HAP-1 (cell line): ENCODE data around the gene GRIA2.
"Not testable (repeated sequence)": the region's sequence is repeated elsewhere in the genome, so short reads cannot be mapped to it uniquely, and the experiment has no call there.

Source experiments
- DNase-seq, 2 experiments: peaks; one replicate each; pipeline ENCODE4 v3.0.0-alpha.2; 2016 to 2020; ENCODE audit warnings: low spot score in 2 of 2
- H3K27me3 ChIP-seq: fragments of 250-450 bp; sonication (Bioruptor Pico); 2 replicates; pipeline ENCODE4 v1.5.1; 2020; ENCODE audit warnings: low read depth, mild to moderate bottlenecking, moderate library complexity
- H3K36me3 ChIP-seq: fragments of 250-450 bp; sonication (Bioruptor Pico); replicated peaks from 2 replicates; pipeline ENCODE4 v1.5.1; 2020; ENCODE audit warnings: mild to moderate bottlenecking
- H3K4me1 ChIP-seq: fragments of 250-450 bp; sonication (Bioruptor Pico); 2 replicates; pipeline ENCODE4 v1.5.1; 2020; ENCODE audit warnings: mild to moderate bottlenecking
- H3K4me3 ChIP-seq: fragments of 250-450 bp; sonication (Bioruptor Pico); 2 replicates; pipeline ENCODE4 v1.5.1; 2020; ENCODE audit warnings: mild to moderate bottlenecking, moderate library complexity
- H3K9me3 ChIP-seq: fragments of 250-450 bp; sonication (Bioruptor Pico); 2 replicates; pipeline ENCODE4 v1.5.1; 2020; ENCODE audit warnings: mild to moderate bottlenecking, moderate library complexity
- in situ Hi-C: fragments of 300-500 bp; cut with MboI; formaldehyde crosslinking; loops from 3 replicates; pipeline ENCODE4 v1.14.3; 2020; ENCODE audit warnings: low sequenced_read_pairs, inconsistent platforms, mixed read lengths

Gene GRIA2

GRCh38 chr4:157220371-157220881 lies at the start of gene GRIA2:
GRIA2 (plus strand) TSS chr4:157220728; CDS start chr4:157221043, 315 bp downstream.
- peak; percentile 65 to 86 for DNase-seq
- peak within 1 kb of the TSS; percentile 29 for H3K4me3 ChIP-seq
- no peaks in the 10 kb centered on the region for H3K4me1 ChIP-seq
- H3K27me3 ChIP-seq = no peaks in the 10 kb centered on the region
- in situ Hi-C loops = loop anchor here (25.0 kb wide), 1 partner anchor 742 kb away; no protein-coding TSS in a partner anchor
- no peaks in the 10 kb centered on the region for H3K9me3 ChIP-seq
- no peaks in the 10 kb centered on the region for H3K36me3 ChIP-seq

GRCh38 chr4:157172011-157172410 lies 48.5 kb upstream of the GRIA2 start:
- Histone ChIP-seq H3K36me3 (no peaks in the 10 kb centered on the region), H3K4me1 (peaks cover 3% of the 10 kb centered on the region; the same call in 1 of the 2 replicates), H3K4me3 (no peak overlapping the region), H3K27me3 (no peaks in the 10 kb centered on the region), H3K9me3 (no peaks in the 10 kb centered on the region)
- in situ Hi-C loops = no loop called here
- no peak for DNase-seq

GRCh38 chr4:157180268-157180667 lies 40.3 kb upstream of the GRIA2 start:
- H3K4me3 ChIP-seq, H3K27me3 ChIP-seq, H3K36me3 ChIP-seq, in situ Hi-C loops, H3K9me3 ChIP-seq, H3K4me1 ChIP-seq, DNase-seq: not testable (repeated sequence)

GRCh38 chr4:157184300-157184699 lies 36.2 kb upstream of the GRIA2 start:
- DNase-seq = no peak
- H3K4me1 ChIP-seq = peaks cover 5% of the 10 kb centered on the region; the same call in 1 of the 2 replicates
- in situ Hi-C loops = no loop called here
- no peaks in the 10 kb centered on the region for H3K36me3 ChIP-seq
- H3K27me3 ChIP-seq = no peaks in the 10 kb centered on the region
- no peaks in the 10 kb centered on the region for H3K9me3 ChIP-seq
- no peak overlapping the region for H3K4me3 ChIP-seq

- no peaks in the 10 kb centered on the region for H3K27me3 ChIP-seq
- no peak for DNase-seq
- in situ Hi-C loops = no loop called here
- H3K4me3 ChIP-seq = no peak overlapping the region
- H3K36me3 ChIP-seq = no peaks in the 10 kb centered on the region
- peaks cover 5% of the 10 kb centered on the region; the same call in 1 of the 2 replicates for H3K4me1 ChIP-seq
- no peaks in the 10 kb centered on the region for H3K9me3 ChIP-seq
These were observed 35.2 kb upstream of the GRIA2 start for GRCh38 chr4:157185363-157185762.

- in situ Hi-C loops = no loop called here
- Histone ChIP-seq H3K36me3 (no peaks in the 10 kb centered on the region), H3K4me1 (no peaks in the 10 kb centered on the region), H3K9me3 (no peaks in the 10 kb centered on the region), H3K4me3 (no peak overlapping the region), H3K27me3 (no peaks in the 10 kb centered on the region)
- no peak for DNase-seq
These were observed 25.2 kb upstream of the GRIA2 start for GRCh38 chr4:157195374-157195773.

GRCh38 chr4:157196046-157196445 lies 24.5 kb upstream of the GRIA2 start:
- Histone ChIP-seq H3K27me3 (no peaks in the 10 kb centered on the region), H3K4me1 (no peaks in the 10 kb centered on the region), H3K9me3 (no peaks in the 10 kb centered on the region), H3K36me3 (no peaks in the 10 kb centered on the region), H3K4me3 (no peak overlapping the region)
- no peak for DNase-seq
- in situ Hi-C loops = no loop called here

- Histone ChIP-seq H3K4me1 (no peaks in the 10 kb centered on the region), H3K9me3 (no peaks in the 10 kb centered on the region), H3K4me3 (no peak overlapping the region), H3K36me3 (no peaks in the 10 kb centered on the region), H3K27me3 (no peaks in the 10 kb centered on the region)
- in situ Hi-C loops = loop anchor here (25.0 kb wide), 1 partner anchor 758 kb away; no protein-coding TSS in a partner anchor
- peak; percentile 21 to 73 for DNase-seq
These were observed 15.8 kb upstream of the GRIA2 start for GRCh38 chr4:157204634-157205244.

GRCh38 chr4:157217708-157218107 lies 2.8 kb upstream of the GRIA2 start:
- Histone ChIP-seq H3K4me3 (no peak overlapping the region), H3K4me1 (no peaks in the 10 kb centered on the region), H3K9me3 (no peaks in the 10 kb centered on the region), H3K27me3 (no peaks in the 10 kb centered on the region), H3K36me3 (no peaks in the 10 kb centered on the region)
- in situ Hi-C loops = loop anchor here (25.0 kb wide), 1 partner anchor 745 kb away; no protein-coding TSS in a partner anchor
- peak in 1 of 2 experiments; percentile 41 for DNase-seq

- in situ Hi-C loops = loop anchor here (25.0 kb wide), 1 partner anchor 742 kb away; no protein-coding TSS in a partner anchor
- no peak for DNase-seq
- Histone ChIP-seq H3K4me3 (no peak overlapping the region; the same call in 1 of the 2 replicates), H3K4me1 (no peaks in the 10 kb centered on the region), H3K36me3 (no peaks in the 10 kb centered on the region), H3K27me3 (no peaks in the 10 kb centered on the region), H3K9me3 (no peaks in the 10 kb centered on the region)
These were observed 687 bp upstream of the GRIA2 start for GRCh38 chr4:157219711-157220370.

GRCh38 chr4:157221426-157221894 lies 932 bp downstream of the GRIA2 start:
- H3K27me3 ChIP-seq = no peaks in the 10 kb centered on the region
- no peaks in the 10 kb centered on the region for H3K36me3 ChIP-seq
- no peak overlapping the region for H3K4me3 ChIP-seq
- no peak for DNase-seq
- no peaks in the 10 kb centered on the region for H3K9me3 ChIP-seq
- H3K4me1 ChIP-seq = no peaks in the 10 kb centered on the region
- in situ Hi-C loops = loop anchor here (25.0 kb wide), 1 partner anchor 741 kb away; no protein-coding TSS in a partner anchor

- H3K4me1 ChIP-seq = no peaks in the 10 kb centered on the region; the same call in 1 of the 2 replicates
- DNase-seq = peak; percentile 32 to 77
- in situ Hi-C loops = loop anchor here (25.0 kb wide), 1 partner anchor 740 kb away; no protein-coding TSS in a partner anchor
- H3K9me3 ChIP-seq = no peaks in the 10 kb centered on the region
- peak overlapping the region; percentile 31 for H3K4me3 ChIP-seq
- no peaks in the 10 kb centered on the region for H3K36me3 ChIP-seq
- H3K27me3 ChIP-seq = no peaks in the 10 kb centered on the region
These were observed 1.6 kb downstream of the GRIA2 start for GRCh38 chr4:157221895-157222770.

GRCh38 chr4:157222771-157223160 lies 2.2 kb downstream of the GRIA2 start:
- no peak for DNase-seq
- in situ Hi-C loops = loop anchor here (25.0 kb wide), 1 partner anchor 740 kb away; no protein-coding TSS in a partner anchor
- no peaks in the 10 kb centered on the region for H3K9me3 ChIP-seq
- peak overlapping the region; percentile 31 for H3K4me3 ChIP-seq
- H3K27me3 ChIP-seq = no peaks in the 10 kb centered on the region
- no peaks in the 10 kb centered on the region for H3K36me3 ChIP-seq
- H3K4me1 ChIP-seq = peaks cover 3% of the 10 kb centered on the region; the same call in 1 of the 2 replicates
